Mesendoderm (in vitro differentiated cells): ENCODE measurements around the gene KCNJ6.
A peak's percentile ranks its signal among the peaks of the same experiment; 100 is the strongest.

ENCODE experiments used
- DNase-seq: peaks from one replicate; pipeline ENCODE4 v3.0.0; 2013
- H2AK5ac ChIP-seq: 2 replicates; pipeline ENCODE4 v1.6.1; 2013; ENCODE audit warnings: low read length, inconsistent platforms
- H2BK120ac ChIP-seq: 2 replicates; pipeline ENCODE4 v1.6.1; 2013; ENCODE audit warnings: low read depth, mild to moderate bottlenecking, low read length, moderate library complexity, mixed read lengths
- H2BK15ac ChIP-seq: replicated peaks from 2 replicates; pipeline ENCODE4 v1.6.1; 2013; ENCODE audit warnings: low read depth, mild to moderate bottlenecking, moderate library complexity
- H2BK5ac ChIP-seq: 2 replicates; pipeline ENCODE4 v1.6.1; 2013; ENCODE audit warnings: low read length, inconsistent platforms
- H3K18ac ChIP-seq: 2 replicates; pipeline ENCODE4 v1.6.1; 2013; ENCODE audit warnings: mild to moderate bottlenecking, low read length, mixed read lengths
- H3K23ac ChIP-seq: one replicate; pipeline ENCODE4 v1.6.1; 2013; ENCODE audit warnings: low read length
- H3K27ac ChIP-seq: 2 replicates; pipeline ENCODE4 v1.5.1; 2013; ENCODE audit warnings: low read depth, mild to moderate bottlenecking, inconsistent platforms, low read length, moderate library complexity
- H3K27me3 ChIP-seq: 2 replicates; pipeline ENCODE4 v1.6.1; 2013; ENCODE audit warnings: low read length, control low read depth, mild to moderate bottlenecking, inconsistent platforms; ENCODE audit not compliant: insufficient read depth, poor library complexity
- H3K36me3 ChIP-seq: 2 replicates; pipeline ENCODE4 v1.6.1; 2013; ENCODE audit warnings: low read length, inconsistent platforms; ENCODE audit not compliant: control insufficient read depth, insufficient read depth
- H3K4ac ChIP-seq: one replicate; pipeline ENCODE4 v1.6.1; 2013; ENCODE audit warnings: low read depth, mild to moderate bottlenecking, low read length, moderate library complexity
- H3K4me1 ChIP-seq: 2 replicates; pipeline ENCODE4 v1.6.1; 2013; ENCODE audit warnings: low read depth, low read length, inconsistent platforms; ENCODE audit not compliant: control insufficient read depth
- H3K4me2 ChIP-seq: 2 replicates; pipeline ENCODE4 v1.6.1; 2013; ENCODE audit warnings: low read length
- H3K4me3 ChIP-seq: 2 replicates; pipeline ENCODE4 v1.5.1; 2013; ENCODE audit warnings: mild to moderate bottlenecking, low read length
- H3K56ac ChIP-seq: one replicate; pipeline ENCODE4 v1.6.1; 2013; ENCODE audit warnings: low read length
- H3K79me1 ChIP-seq: 2 replicates; pipeline ENCODE4 v1.6.1; 2013; ENCODE audit warnings: low read length, inconsistent platforms
- H3K79me2 ChIP-seq: 2 replicates; pipeline ENCODE4 v1.6.1; 2013; ENCODE audit warnings: mild to moderate bottlenecking, low read length; ENCODE audit not compliant: control insufficient read depth, insufficient read depth
- H3K9ac ChIP-seq: 2 replicates; pipeline ENCODE4 v1.6.1; 2013; ENCODE audit warnings: low read length, inconsistent platforms
- H4K5ac ChIP-seq: one replicate; pipeline ENCODE4 v1.6.1; 2013; ENCODE audit warnings: low read length
- H4K8ac ChIP-seq: one replicate; pipeline ENCODE4 v1.6.1; 2013; ENCODE audit warnings: low read depth, mild to moderate bottlenecking, control low read depth, low read length, moderate library complexity
- WGBS: extraction: QIAGEN DNeasy Blood & Tissue Kit; methylation state at CpG from one replicate; pipeline ENCODE4 v1.1.7; 2013; ENCODE audit warnings: low lambda C conversion rate, missing lambda C conversion rate; ENCODE audit not compliant: insufficient coverage; ENCODE audit errors: extremely low coverage; 5-methylcytosine and 5-hydroxymethylcytosine counted together

The KCNJ6 gene

GRCh38 chr21:37688952-37689659 is 227.2 kb downstream of the KCNJ6 start:
- H3K56ac ChIP-seq, result no peak overlapping the region
- H3K4me3 ChIP-seq, result no peak overlapping the region
- no peak overlapping the region for H4K5ac ChIP-seq
- no peaks in the 10 kb centered on the region for H3K79me2 ChIP-seq
- no peak overlapping the region for H2AK5ac ChIP-seq
- no peak overlapping the region for H3K9ac ChIP-seq
- no CpG with 5 or more reads among the region's 3 CpGs for WGBS
- no peak overlapping the region for H3K4ac ChIP-seq
- H3K79me1 ChIP-seq, result no peaks in the 10 kb centered on the region
- H2BK120ac ChIP-seq, result no peak overlapping the region
- no peak overlapping the region for H3K23ac ChIP-seq
- no peak overlapping the region for H2BK5ac ChIP-seq
- no peaks in the 10 kb centered on the region for H3K4me1 ChIP-seq
- no peak overlapping the region for H3K18ac ChIP-seq
- DNase-seq, result no peak
- H3K36me3 ChIP-seq, result no peaks in the 10 kb centered on the region
- no peaks in the 10 kb centered on the region for H3K27me3 ChIP-seq
- no peak overlapping the region for H4K8ac ChIP-seq
- H3K27ac ChIP-seq, result no peak overlapping the region
- H3K4me2 ChIP-seq, result no peak overlapping the region
- H2BK15ac ChIP-seq, result no peak overlapping the region

GRCh38 chr21:37686991-37687810 is 229.1 kb downstream of the KCNJ6 start:
- no peak overlapping the region for H3K18ac ChIP-seq
- H3K9ac ChIP-seq, result no peak overlapping the region
- H2BK15ac ChIP-seq, result no peak overlapping the region
- H3K56ac ChIP-seq, result no peak overlapping the region
- no peak overlapping the region for H4K8ac ChIP-seq
- H3K27me3 ChIP-seq, result no peaks in the 10 kb centered on the region
- no peak overlapping the region for H2BK5ac ChIP-seq
- WGBS, result no CpG with 5 or more reads among the region's 12 CpGs
- H3K4me1 ChIP-seq, result no peaks in the 10 kb centered on the region
- H3K4me3 ChIP-seq, result no peak overlapping the region
- H3K23ac ChIP-seq, result no peak overlapping the region
- no peak overlapping the region for H3K4ac ChIP-seq
- no peak overlapping the region for H4K5ac ChIP-seq
- DNase-seq, result peak; percentile 35
- H2AK5ac ChIP-seq, result no peak overlapping the region
- no peak overlapping the region for H2BK120ac ChIP-seq
- no peaks in the 10 kb centered on the region for H3K36me3 ChIP-seq
- H3K79me1 ChIP-seq, result no peaks in the 10 kb centered on the region
- H3K79me2 ChIP-seq, result no peaks in the 10 kb centered on the region
- no peak overlapping the region for H3K4me2 ChIP-seq
- no peak overlapping the region for H3K27ac ChIP-seq

GRCh38 chr21:37684547-37684946 is 231.7 kb downstream of the KCNJ6 start:
- WGBS, result no CpG with 5 or more reads among the region's 4 CpGs
- H3K4me2 ChIP-seq, result no peak overlapping the region
- no peak overlapping the region for H3K56ac ChIP-seq
- H3K9ac ChIP-seq, result no peak overlapping the region
- no peaks in the 10 kb centered on the region for H3K79me2 ChIP-seq
- H3K4ac ChIP-seq, result no peak overlapping the region
- no peak overlapping the region for H3K23ac ChIP-seq
- no peak for DNase-seq
- H3K18ac ChIP-seq, result no peak overlapping the region
- H2BK120ac ChIP-seq, result no peak overlapping the region
- H3K4me3 ChIP-seq, result no peak overlapping the region
- H2AK5ac ChIP-seq, result no peak overlapping the region
- no peak overlapping the region for H2BK5ac ChIP-seq
- no peaks in the 10 kb centered on the region for H3K36me3 ChIP-seq
- no peaks in the 10 kb centered on the region for H3K79me1 ChIP-seq
- no peak overlapping the region for H4K8ac ChIP-seq
- H2BK15ac ChIP-seq, result no peak overlapping the region
- no peak overlapping the region for H3K27ac ChIP-seq
- no peak overlapping the region for H4K5ac ChIP-seq
- no peaks in the 10 kb centered on the region for H3K27me3 ChIP-seq
- no peaks in the 10 kb centered on the region for H3K4me1 ChIP-seq

- H3K79me2 ChIP-seq, result no peaks in the 10 kb centered on the region
- H3K79me1 ChIP-seq, result no peaks in the 10 kb centered on the region
- no peak overlapping the region for H3K4me3 ChIP-seq
- no peak overlapping the region for H2BK15ac ChIP-seq
- H3K4me1 ChIP-seq, result no peaks in the 10 kb centered on the region
- no peak overlapping the region for H3K9ac ChIP-seq
- no peak overlapping the region for H3K4ac ChIP-seq
- H4K8ac ChIP-seq, result no peak overlapping the region
- no peak overlapping the region for H3K23ac ChIP-seq
- H2BK120ac ChIP-seq, result no peak overlapping the region
- no peak overlapping the region for H3K4me2 ChIP-seq
- no peak for DNase-seq
- no peaks in the 10 kb centered on the region for H3K27me3 ChIP-seq
- H3K27ac ChIP-seq, result no peak overlapping the region
- no peak overlapping the region for H3K56ac ChIP-seq
- no peaks in the 10 kb centered on the region for H3K36me3 ChIP-seq
- H2AK5ac ChIP-seq, result no peak overlapping the region
- no peak overlapping the region for H3K18ac ChIP-seq
- H2BK5ac ChIP-seq, result no peak overlapping the region
- no peak overlapping the region for H4K5ac ChIP-seq
- no CpG with 5 or more reads among the region's 5 CpGs for WGBS
These were observed 232.2 kb downstream of the KCNJ6 start for GRCh38 chr21:37684115-37684493.

- H3K4ac ChIP-seq, result no peak overlapping the region
- peak overlapping the region; percentile 29 for H3K27ac ChIP-seq
- H3K23ac ChIP-seq, result no peak overlapping the region
- H4K8ac ChIP-seq, result no peak overlapping the region
- no peak for DNase-seq
- no CpG with 5 or more reads among the region's 8 CpGs for WGBS
- H2BK15ac ChIP-seq, result no peak overlapping the region
- H3K79me2 ChIP-seq, result no peaks in the 10 kb centered on the region
- no peak overlapping the region for H3K9ac ChIP-seq
- H3K18ac ChIP-seq, result no peak overlapping the region
- no peak overlapping the region for H3K56ac ChIP-seq
- no peaks in the 10 kb centered on the region for H3K79me1 ChIP-seq
- no peaks in the 10 kb centered on the region for H3K4me1 ChIP-seq
- no peaks in the 10 kb centered on the region for H3K36me3 ChIP-seq
- H2AK5ac ChIP-seq, result no peak overlapping the region
- no peak overlapping the region for H4K5ac ChIP-seq
- H2BK120ac ChIP-seq, result no peak overlapping the region
- H3K4me2 ChIP-seq, result no peak overlapping the region
- no peaks in the 10 kb centered on the region for H3K27me3 ChIP-seq
- H2BK5ac ChIP-seq, result no peak overlapping the region
- H3K4me3 ChIP-seq, result no peak overlapping the region
These were observed 232.7 kb downstream of the KCNJ6 start for GRCh38 chr21:37683396-37684114.
